ENCODE results near the gene FAM3A.

DNA sequence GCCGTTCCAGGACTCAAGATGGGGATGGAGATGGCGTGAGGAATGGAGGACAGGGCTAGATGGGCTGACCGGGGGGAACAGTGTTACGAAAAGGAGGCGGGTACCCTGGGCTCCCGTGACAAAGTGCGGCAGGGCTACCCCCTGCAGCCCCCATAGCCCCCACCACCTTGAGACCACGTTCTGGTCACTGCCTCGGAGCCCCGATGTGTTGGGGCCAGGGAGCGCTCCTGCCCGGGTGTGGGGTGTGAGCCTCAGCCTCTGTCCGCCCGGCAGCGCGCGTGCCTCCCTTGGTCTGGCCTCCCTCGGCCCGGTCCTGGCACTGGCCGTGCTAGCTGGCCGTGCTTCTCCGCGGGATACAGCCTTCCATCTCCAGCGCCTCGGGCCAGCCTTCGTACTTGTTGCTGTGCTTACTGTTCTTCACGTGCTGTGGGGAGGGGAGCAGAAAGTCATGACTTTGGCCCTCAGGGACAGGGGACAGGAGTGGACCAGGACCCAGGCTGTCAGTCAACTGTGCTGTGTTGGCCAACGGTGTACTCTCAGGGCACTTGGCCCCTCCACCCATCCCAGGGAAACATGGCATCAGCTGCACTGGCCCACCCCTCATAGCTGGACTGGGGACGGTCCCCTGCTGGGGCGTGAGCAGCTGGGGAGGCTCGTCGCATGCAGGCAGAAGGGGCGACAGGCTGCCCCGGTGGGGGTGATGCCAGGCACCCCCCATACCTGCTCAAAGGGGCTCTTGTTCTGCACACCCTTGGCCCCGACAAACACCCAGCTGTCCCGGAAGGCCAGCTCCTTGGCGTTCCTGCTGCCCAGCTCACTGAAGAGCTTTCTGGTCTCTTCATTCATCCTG is 9.3 kb downstream of the FAM3A start:
- TF ChIP-seq, protein P1, sequence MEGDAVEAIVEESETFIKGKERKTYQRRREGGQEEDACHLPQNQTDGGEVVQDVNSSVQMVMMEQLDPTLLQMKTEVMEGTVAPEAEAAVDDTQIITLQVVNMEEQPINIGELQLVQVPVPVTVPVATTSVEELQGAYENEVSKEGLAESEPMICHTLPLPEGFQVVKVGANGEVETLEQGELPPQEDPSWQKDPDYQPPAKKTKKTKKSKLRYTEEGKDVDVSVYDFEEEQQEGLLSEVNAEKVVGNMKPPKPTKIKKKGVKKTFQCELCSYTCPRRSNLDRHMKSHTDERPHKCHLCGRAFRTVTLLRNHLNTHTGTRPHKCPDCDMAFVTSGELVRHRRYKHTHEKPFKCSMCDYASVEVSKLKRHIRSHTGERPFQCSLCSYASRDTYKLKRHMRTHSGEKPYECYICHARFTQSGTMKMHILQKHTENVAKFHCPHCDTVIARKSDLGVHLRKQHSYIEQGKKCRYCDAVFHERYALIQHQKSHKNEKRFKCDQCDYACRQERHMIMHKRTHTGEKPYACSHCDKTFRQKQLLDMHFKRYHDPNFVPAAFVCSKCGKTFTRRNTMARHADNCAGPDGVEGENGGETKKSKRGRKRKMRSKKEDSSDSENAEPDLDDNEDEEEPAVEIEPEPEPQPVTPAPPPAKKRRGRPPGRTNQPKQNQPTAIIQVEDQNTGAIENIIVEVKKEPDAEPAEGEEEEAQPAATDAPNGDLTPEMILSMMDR (conservative IDR thresholded peaks at IDR 0.05; ENCODE audit: low read length): no peak
- no peak for TF ChIP-seq EZH2phosphoT487 (IDR thresholded peaks at IDR 0.05; ENCODE audit: borderline replicate concordance, low read depth, low read length)
